Hematopoietic multipotent progenitor cell treated with erythropoietin and hydrocortisone succinate and interleukin-3 and kit ligand, for 4 days (in vitro differentiated cells): Measurements from ENCODE around the gene C17orf67.
A peak's percentile ranks its signal among the peaks of the same experiment; 100 is the strongest.

Experiments used
- DNase-seq: peaks from one replicate; pipeline ENCODE4 v3.0.0-alpha.2; 2015

The C17orf67 gene

GRCh38 chr17:56804454-56804853 is 29.3 kb downstream of the C17orf67 start:
- DNase-seq = no peak

- DNase-seq = no peak
Measured at GRCh38 chr17:56803071-56803470, 30.6 kb downstream of the C17orf67 start.

DNA sequence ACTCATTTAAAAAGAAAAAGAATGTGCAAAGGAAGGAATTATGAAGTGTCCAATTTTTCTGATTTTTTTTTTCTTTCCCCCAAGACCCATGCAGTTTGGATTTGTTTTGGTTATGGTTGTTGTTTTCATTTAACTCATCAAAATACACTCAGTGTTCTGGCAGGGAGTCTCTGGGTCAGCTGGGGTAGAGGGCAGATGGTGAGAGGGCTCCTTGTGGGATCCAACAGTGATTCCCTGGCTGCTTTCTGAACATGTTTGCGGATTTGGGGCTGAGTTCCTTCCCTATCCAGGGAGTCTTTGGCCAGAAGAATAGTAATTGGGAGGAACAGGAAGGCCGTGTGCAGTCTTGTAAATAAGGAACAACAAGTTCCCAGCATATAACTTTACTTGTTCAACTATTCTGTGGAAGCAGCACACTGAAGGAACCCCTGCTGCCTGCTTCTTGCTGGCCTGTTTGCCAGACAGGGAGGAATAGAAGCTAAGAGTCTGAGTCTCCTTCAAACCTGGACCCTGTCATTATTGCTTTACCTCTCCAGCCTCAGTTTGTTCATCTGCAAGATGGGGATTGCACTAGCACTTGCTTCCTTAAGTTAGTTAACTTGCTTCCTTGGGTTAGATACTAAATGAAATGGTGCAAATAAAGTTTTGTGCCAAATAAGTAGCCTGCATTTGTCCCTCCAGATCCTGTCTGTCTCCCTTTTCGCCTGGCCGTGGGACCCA is 32.1 kb downstream of the C17orf67 start:
- DNase-seq = no peak

DNA sequence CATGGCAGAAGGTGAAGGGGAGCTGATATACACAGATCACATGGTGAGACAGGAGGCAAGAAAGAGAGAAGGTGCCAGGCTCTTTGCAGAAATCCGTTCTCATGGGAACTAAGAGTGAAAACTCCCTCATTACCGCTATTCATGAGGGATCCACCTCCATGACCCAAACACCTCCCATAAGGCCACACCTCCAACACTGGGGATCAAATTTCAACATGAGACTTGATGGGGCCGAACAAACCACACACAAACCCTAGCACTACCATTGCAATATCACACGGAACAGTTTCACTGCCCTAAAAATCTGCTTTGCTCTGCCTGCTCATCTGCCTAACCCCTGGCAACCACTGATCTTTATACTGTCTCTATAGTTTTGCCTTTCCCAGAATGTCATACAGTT is 34.8 kb downstream of the C17orf67 start:
- DNase-seq = no peak

DNA sequence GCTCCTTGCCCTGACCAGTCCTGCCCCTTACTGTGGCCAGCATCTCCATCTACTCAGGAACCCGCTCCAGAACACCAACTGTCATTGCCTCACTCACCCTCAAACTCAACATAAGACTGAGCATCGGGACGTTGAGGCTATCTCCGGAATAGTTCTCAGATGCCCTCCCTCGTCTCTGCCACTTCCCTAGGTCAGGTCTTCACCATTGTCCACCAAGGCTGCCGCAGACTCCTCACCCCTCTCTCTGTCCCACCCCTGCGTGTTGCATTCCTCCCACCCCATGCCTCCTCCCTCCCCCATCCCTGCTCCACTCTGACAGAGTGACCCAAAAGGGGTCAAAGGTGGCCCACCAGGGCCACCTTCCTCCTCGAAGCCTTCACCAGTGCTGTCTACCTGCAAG is 37.2 kb downstream of the C17orf67 start:
- DNase-seq = no peak

- no peak for DNase-seq
Measured at GRCh38 chr17:56795221-56795865, 38.4 kb downstream of the C17orf67 start.

DNA sequence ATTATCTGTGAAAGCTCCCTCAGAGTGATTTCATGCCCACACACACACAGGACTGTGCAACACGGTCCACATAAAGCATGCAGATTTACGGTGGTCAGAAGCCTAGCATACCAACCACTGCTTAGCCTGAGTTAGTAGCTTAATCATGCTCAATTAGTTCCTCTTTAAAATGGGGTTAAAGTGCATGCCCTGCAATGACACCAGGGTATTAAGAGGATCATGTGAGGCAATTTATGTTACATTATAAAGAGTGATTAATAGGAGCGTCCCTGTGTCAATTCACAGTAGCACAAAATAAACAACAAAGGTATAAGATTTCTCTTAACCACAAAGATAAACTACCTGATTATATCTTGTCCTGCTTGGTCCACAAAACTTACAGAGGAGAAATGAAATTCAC is 39.8 kb downstream of the C17orf67 start:
- no peak for DNase-seq

DNA sequence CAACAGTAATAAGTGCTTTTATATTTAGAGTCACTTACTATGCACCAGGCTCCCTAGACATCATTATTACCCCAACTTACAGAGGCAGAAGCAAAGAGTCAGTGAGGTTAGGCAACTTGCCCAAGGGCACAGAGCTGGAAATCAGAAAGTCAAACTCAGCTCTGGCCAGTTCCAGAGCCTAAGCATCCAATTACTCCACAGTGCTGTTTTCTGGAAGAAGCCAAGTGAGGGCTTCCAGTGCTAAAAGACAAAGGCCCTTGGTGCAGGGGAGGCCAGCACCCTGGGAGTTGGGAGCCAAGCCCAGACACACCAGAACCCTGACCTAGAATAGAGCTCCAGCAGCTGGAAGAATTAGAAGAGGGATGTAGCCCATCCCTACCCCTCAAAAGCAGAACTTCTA is 40.2 kb downstream of the C17orf67 start:
- no peak for DNase-seq

DNA sequence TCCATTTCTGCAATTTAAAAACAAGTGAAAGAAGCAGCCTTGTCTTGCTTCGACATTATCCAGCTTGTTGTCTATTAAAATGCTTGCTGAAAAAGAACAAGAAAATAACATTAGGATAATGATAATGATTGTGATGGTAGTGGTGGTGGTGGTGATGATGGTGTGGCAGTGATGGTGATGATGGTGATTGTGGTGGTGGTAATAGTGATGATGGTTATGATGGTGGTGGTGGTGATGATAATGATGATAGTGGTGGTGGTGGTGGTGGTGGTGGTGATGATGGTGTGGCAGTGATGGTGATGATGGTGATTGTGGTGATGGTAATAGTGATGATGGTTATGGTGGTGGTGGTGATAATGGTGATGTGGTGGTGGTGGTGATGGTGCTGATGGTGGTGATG is 41.5 kb downstream of the C17orf67 start:
- DNase-seq = no peak

GRCh38 chr17:56786989-56787482 is 46.7 kb downstream of the C17orf67 start:
- peak; percentile 89 for DNase-seq

- no peak for DNase-seq
Measured at GRCh38 chr17:56785997-56786680, 47.6 kb downstream of the C17orf67 start.

DNA sequence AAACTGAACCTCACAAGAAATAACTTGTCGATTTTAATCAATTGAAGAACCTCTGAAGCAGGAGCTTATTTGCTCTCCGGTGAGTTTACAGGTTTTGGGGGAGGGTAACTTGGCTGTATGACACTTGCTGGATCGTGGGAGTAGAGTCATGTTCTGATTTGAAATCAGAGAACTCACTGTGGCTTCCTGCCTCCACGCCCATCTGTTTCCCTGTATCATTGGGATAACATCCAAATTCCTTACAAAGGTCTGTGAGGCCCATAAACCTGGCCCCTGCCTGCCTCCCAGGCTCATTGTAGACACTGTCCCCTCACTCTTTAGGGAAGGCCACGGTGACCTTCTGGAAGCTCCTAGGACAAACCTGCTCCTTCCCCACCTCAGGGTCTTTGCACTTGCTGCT is 48.3 kb downstream of the C17orf67 start:
- DNase-seq = no peak

DNA sequence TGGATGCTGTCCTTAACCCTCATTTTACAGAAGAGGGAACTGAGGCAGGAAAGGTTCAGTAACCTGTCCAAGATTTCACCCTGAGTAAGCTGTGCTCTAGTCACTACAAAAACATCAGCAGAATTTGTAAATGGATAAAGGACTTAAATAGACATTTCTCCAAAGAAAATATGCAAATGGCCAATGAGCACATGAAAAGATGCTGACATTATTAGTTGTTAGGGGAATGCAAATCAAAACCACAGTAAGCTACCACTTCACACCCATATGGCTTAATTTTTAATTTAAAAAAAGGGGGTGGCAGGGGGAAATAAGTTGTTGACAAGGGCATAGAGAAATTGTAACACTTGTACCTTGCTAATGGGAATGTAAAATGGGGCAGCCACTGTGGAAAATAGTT is 51.4 kb downstream of the C17orf67 start:
- no peak for DNase-seq

GRCh38 chr17:56781906-56782305 is 51.8 kb downstream of the C17orf67 start:
- no peak for DNase-seq

- DNase-seq = peak; percentile 91
Measured at GRCh38 chr17:56779898-56780777, 53.6 kb downstream of the C17orf67 start.

- DNase-seq = no peak
Measured at GRCh38 chr17:56779322-56779721, 54.4 kb downstream of the C17orf67 start.

GRCh38 chr17:56778898-56779297 is 54.8 kb downstream of the C17orf67 start:
- no peak for DNase-seq

- DNase-seq = no peak
Measured at GRCh38 chr17:56777859-56778258, 55.9 kb downstream of the C17orf67 start.

GRCh38 chr17:56774650-56775049 is 59.1 kb downstream of the C17orf67 start:
- DNase-seq = no peak

DNA sequence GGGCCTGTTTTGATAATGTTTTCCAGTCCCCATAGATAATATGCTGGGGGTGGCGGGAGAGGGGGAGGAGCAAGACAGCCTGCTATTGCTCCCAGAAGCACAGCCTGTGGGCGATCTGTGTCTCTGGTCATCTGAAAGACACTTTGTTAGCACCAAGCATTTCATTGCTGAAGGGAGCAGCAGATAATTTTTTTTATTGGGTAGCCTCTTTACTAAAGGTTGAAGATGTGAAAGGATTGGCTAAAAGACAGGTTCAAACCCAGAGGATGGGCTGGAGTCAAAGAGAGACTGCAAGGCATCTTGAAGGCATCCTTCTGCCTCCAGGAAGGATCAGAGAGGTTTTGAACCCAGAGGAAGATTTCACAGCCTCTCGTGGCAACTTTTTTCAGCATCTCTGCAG is 60.6 kb downstream of the C17orf67 start:
- peak; percentile 42 for DNase-seq

DNA sequence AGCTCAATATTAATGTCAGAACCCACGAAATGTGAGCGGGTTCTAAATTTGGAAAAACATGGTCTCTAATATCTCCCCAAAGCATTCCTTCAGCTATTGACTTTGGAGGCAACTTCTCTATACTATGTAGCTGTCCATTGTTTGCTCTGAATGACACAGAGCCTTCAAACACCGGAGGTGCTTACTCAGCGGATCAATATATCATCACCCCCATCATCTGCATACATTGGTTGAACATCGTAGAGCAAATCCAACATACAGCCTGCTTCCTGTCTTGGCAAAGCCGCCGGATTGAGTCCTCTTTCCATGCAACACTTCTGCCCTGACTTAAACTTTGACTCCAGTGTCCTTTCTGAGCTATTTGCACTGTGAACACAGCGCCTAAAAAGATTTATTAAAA is 61.3 kb downstream of the C17orf67 start:
- no peak for DNase-seq

GRCh38 chr17:56771975-56772374 is 61.7 kb downstream of the C17orf67 start:
- no peak for DNase-seq

DNA sequence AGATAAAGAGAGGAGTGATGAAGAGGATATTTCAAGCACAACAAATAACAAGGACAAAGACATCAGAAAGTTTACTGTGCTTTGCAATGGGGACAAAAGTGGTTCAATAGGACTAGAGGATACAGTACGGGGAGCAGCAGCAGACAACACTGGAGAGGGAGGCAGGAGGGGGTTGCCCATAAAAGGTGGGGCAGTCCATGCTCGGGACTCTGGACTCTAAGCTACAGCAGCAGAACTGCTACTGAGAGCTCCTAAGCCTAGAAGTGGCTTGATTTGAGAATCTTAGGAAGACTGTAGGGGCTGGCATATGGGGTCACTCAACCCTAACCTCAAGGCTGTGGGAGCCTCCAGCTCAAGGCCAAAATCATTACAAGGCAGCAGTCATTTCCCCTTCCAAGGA is 62.2 kb downstream of the C17orf67 start:
- no peak for DNase-seq
